Ishikawa (cell line): Measurements from ENCODE around the gene MMAB.

Experiments
- CEBPB ChIP-seq: IDR thresholded peaks from 2 replicates; pipeline ENCODE4 v1.6.1; 2012
- CREB1 ChIP-seq: IDR thresholded peaks from 2 replicates; pipeline ENCODE4 v1.6.1; 2012; ENCODE audit warnings: low read depth
- EGR1 ChIP-seq: IDR thresholded peaks from 2 replicates; pipeline ENCODE4 v1.6.1; 2012
- EP300 ChIP-seq: IDR thresholded peaks from 2 replicates; pipeline ENCODE4 v1.6.1; 2012; ENCODE audit warnings: borderline replicate concordance
- FOXM1 ChIP-seq: IDR thresholded peaks from 2 replicates; pipeline ENCODE4 v1.6.1; 2012; ENCODE audit warnings: low read depth, borderline replicate concordance
- RAD21 ChIP-seq: IDR thresholded peaks from 2 replicates; pipeline ENCODE4 v1.6.1; 2012; ENCODE audit warnings: low read depth
- TAF1 ChIP-seq: IDR thresholded peaks from 2 replicates; pipeline ENCODE4 v1.6.1; 2012; ENCODE audit warnings: low read depth, mild to moderate bottlenecking
- TEAD4 ChIP-seq: IDR thresholded peaks from 2 replicates; pipeline ENCODE4 v1.6.1; 2012
- YY1 ChIP-seq: IDR thresholded peaks from 2 replicates; pipeline ENCODE4 v1.6.1; 2012; ENCODE audit warnings: low read depth
- TF ChIP-seq, protein P1 (sequence below): IDR thresholded peaks from 2 replicates; pipeline ENCODE4 v1.6.1; 2012
- TF ChIP-seq, protein P2 (sequence below): IDR thresholded peaks from 2 replicates; pipeline ENCODE4 v1.6.1; 2012
- TF ChIP-seq, protein P3 (sequence below): IDR thresholded peaks from 2 replicates; pipeline ENCODE4 v1.6.1; 2012; ENCODE audit warnings: low read depth, mild to moderate bottlenecking

DNA sequence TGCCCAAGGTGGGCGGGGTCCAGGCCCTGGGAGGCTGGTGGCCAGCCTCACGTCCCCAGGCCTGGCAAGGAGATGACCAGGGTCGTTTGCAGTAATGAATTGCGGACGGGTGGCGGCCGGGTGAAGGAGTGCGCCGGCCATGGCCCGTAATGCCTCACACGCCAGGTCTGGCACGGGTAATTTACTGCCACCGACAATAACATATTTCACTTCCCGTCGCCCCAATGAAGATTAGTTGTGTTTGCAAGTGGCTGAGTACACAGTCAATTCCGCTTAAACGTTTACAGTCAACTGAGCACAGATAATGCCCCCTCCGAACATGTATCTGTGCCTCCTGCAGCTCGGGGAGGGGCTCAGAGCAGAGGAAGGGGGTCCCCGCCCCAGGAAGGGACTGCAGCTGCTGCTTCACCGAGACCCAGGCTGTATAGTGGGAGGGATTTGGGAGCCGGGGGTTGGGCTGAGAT is 48.6 kb upstream of the MMAB start:
- TF ChIP-seq, protein P1, sequence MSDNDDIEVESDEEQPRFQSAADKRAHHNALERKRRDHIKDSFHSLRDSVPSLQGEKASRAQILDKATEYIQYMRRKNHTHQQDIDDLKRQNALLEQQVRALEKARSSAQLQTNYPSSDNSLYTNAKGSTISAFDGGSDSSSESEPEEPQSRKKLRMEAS, result no peak
- TF ChIP-seq CREB1, result no peak
- no peak for TF ChIP-seq EGR1
- TF ChIP-seq RAD21, result no peak
- TF ChIP-seq, protein P2, sequence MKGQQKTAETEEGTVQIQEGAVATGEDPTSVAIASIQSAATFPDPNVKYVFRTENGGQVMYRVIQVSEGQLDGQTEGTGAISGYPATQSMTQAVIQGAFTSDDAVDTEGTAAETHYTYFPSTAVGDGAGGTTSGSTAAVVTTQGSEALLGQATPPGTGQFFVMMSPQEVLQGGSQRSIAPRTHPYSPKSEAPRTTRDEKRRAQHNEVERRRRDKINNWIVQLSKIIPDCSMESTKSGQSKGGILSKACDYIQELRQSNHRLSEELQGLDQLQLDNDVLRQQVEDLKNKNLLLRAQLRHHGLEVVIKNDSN, result no peak
- no peak for TF ChIP-seq FOXM1
- TF ChIP-seq TEAD4, result no peak
- no peak for TF ChIP-seq YY1
- TF ChIP-seq, protein P3, sequence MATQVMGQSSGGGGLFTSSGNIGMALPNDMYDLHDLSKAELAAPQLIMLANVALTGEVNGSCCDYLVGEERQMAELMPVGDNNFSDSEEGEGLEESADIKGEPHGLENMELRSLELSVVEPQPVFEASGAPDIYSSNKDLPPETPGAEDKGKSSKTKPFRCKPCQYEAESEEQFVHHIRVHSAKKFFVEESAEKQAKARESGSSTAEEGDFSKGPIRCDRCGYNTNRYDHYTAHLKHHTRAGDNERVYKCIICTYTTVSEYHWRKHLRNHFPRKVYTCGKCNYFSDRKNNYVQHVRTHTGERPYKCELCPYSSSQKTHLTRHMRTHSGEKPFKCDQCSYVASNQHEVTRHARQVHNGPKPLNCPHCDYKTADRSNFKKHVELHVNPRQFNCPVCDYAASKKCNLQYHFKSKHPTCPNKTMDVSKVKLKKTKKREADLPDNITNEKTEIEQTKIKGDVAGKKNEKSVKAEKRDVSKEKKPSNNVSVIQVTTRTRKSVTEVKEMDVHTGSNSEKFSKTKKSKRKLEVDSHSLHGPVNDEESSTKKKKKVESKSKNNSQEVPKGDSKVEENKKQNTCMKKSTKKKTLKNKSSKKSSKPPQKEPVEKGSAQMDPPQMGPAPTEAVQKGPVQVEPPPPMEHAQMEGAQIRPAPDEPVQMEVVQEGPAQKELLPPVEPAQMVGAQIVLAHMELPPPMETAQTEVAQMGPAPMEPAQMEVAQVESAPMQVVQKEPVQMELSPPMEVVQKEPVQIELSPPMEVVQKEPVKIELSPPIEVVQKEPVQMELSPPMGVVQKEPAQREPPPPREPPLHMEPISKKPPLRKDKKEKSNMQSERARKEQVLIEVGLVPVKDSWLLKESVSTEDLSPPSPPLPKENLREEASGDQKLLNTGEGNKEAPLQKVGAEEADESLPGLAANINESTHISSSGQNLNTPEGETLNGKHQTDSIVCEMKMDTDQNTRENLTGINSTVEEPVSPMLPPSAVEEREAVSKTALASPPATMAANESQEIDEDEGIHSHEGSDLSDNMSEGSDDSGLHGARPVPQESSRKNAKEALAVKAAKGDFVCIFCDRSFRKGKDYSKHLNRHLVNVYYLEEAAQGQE, result no peak
- TF ChIP-seq EP300, result no peak
- no peak for TF ChIP-seq TAF1
- no peak for TF ChIP-seq CEBPB
